GM21717 (cell line): Measurements from ENCODE around the gene MAGI2.

Source experiments
- ATAC-seq: cut with Tn5 transposase; IDR thresholded peaks from one replicate; pipeline ENCODE4 v1.9.1; 2021; ENCODE audit warnings: mild to moderate bottlenecking, moderate library complexity; ENCODE audit not compliant: unreplicated experiment

MAGI2 gene

GRCh38 chr7:78215199-78215598 is 1238.3 kb downstream of the MAGI2 start:
- ATAC-seq = no peak

- ATAC-seq = no peak
Observed at GRCh38 chr7:78213402-78213801, 1240.1 kb downstream of the MAGI2 start.

- ATAC-seq = no peak
Observed at GRCh38 chr7:78212476-78213060, 1240.9 kb downstream of the MAGI2 start.

- no peak for ATAC-seq
Observed at GRCh38 chr7:78207269-78207668, 1246.2 kb downstream of the MAGI2 start.

- no peak for ATAC-seq
Observed at GRCh38 chr7:78206769-78207168, 1246.7 kb downstream of the MAGI2 start.

- no peak for ATAC-seq
Observed at GRCh38 chr7:78203042-78203720, 1250.3 kb downstream of the MAGI2 start.

GRCh38 chr7:78198756-78199155 is 1254.7 kb downstream of the MAGI2 start:
- ATAC-seq = no peak

GRCh38 chr7:78197447-78197846 is 1256.0 kb downstream of the MAGI2 start:
- no peak for ATAC-seq

GRCh38 chr7:78195281-78195680 is 1258.2 kb downstream of the MAGI2 start:
- no peak for ATAC-seq

- ATAC-seq = no peak
Observed at GRCh38 chr7:78194611-78195010, 1258.9 kb downstream of the MAGI2 start.

- no peak for ATAC-seq
Observed at GRCh38 chr7:78191475-78192079, 1261.9 kb downstream of the MAGI2 start.

GRCh38 chr7:78189762-78190161 is 1263.7 kb downstream of the MAGI2 start:
- ATAC-seq = no peak

GRCh38 chr7:78185149-78185745 is 1268.2 kb downstream of the MAGI2 start:
- no peak for ATAC-seq

GRCh38 chr7:78184299-78184698 is 1269.2 kb downstream of the MAGI2 start:
- ATAC-seq = no peak

GRCh38 chr7:78179827-78180477 is 1273.5 kb downstream of the MAGI2 start:
- ATAC-seq = no peak

- no peak for ATAC-seq
Observed at GRCh38 chr7:78179211-78179610, 1274.3 kb downstream of the MAGI2 start.

GRCh38 chr7:78178319-78178718 is 1275.1 kb downstream of the MAGI2 start:
- ATAC-seq = no peak

- no peak for ATAC-seq
Observed at GRCh38 chr7:78176171-78176570, 1277.3 kb downstream of the MAGI2 start.

GRCh38 chr7:78175330-78176100 is 1278.0 kb downstream of the MAGI2 start:
- no peak for ATAC-seq

- ATAC-seq = no peak
Observed at GRCh38 chr7:78173666-78174065, 1279.8 kb downstream of the MAGI2 start.
